HEK293 (cell line): ENCODE results near the gene KCTD2.

Experiments used
- BCL11B ChIP-seq: fragments of 450-650 bp; formaldehyde crosslinking; IDR thresholded peaks from 2 replicates; pipeline ENCODE4 v1.5.1; 2016; ENCODE audit warnings: low read depth, missing biosample characterization, missing genetic modification characterization
- HOXD13 ChIP-seq: sonication (generic); formaldehyde crosslinking; IDR thresholded peaks from 2 replicates; pipeline ENCODE4 v1.8.0; 2022; ENCODE audit warnings: missing genetic modification reagents, borderline replicate concordance
- KLF10 ChIP-seq: fragments of 450-650 bp; IDR thresholded peaks from 2 replicates; pipeline ENCODE4 v1.5.1; 2018; ENCODE audit warnings: missing biosample characterization, mild to moderate bottlenecking, missing genetic modification characterization
- KLF7 ChIP-seq: fragments of 450-650 bp; formaldehyde crosslinking; IDR thresholded peaks from 2 replicates; pipeline ENCODE4 v1.5.1; 2016; ENCODE audit warnings: missing biosample characterization, missing genetic modification characterization, borderline replicate concordance
- KLF8 ChIP-seq: fragments of 450-650 bp; formaldehyde crosslinking; IDR thresholded peaks from 2 replicates; pipeline ENCODE4 v1.5.1; 2016; ENCODE audit warnings: missing biosample characterization, missing genetic modification characterization
- PRDM1 ChIP-seq: fragments of 450-650 bp; formaldehyde crosslinking; IDR thresholded peaks from 2 replicates; pipeline ENCODE4; 2016; ENCODE audit warnings: missing biosample characterization, missing genetic modification characterization
- ZBTB17 ChIP-seq: fragments of 450-650 bp; formaldehyde crosslinking; IDR thresholded peaks from 2 replicates; pipeline ENCODE4 v1.5.1; 2016; ENCODE audit warnings: missing biosample characterization, missing genetic modification characterization
- ZBTB20 ChIP-seq: fragments of 450-650 bp; formaldehyde crosslinking; IDR thresholded peaks from 2 replicates; pipeline ENCODE4 v1.5.1; 2016; ENCODE audit warnings: missing biosample characterization, missing genetic modification characterization
- ZBTB21 ChIP-seq: fragments of 450-650 bp; formaldehyde crosslinking; IDR thresholded peaks from 2 replicates; pipeline ENCODE4 v1.5.1; 2017; ENCODE audit warnings: missing biosample characterization, missing genetic modification characterization
- ZBTB8A ChIP-seq: fragments of 450-650 bp; formaldehyde crosslinking; IDR thresholded peaks from 2 replicates; pipeline ENCODE4 v1.5.1; 2016; ENCODE audit warnings: missing biosample characterization, missing genetic modification characterization
- ZNF10 ChIP-seq: fragments of 450-650 bp; formaldehyde crosslinking; IDR thresholded peaks from 2 replicates; pipeline ENCODE4 v1.5.1; 2017; ENCODE audit warnings: missing biosample characterization, missing genetic modification characterization
- ZNF114 ChIP-seq: fragments of 450-650 bp; formaldehyde crosslinking; IDR thresholded peaks from 2 replicates; pipeline ENCODE4 v1.5.0; 2017; ENCODE audit warnings: missing biosample characterization, missing genetic modification characterization
- ZNF138 ChIP-seq: fragments of 450-650 bp; formaldehyde crosslinking; IDR thresholded peaks from 2 replicates; pipeline ENCODE4 v1.5.1; 2016; ENCODE audit warnings: missing biosample characterization, missing genetic modification characterization, borderline replicate concordance
- ZNF155 ChIP-seq: fragments of 450-650 bp; formaldehyde crosslinking; IDR thresholded peaks from 2 replicates; pipeline ENCODE4 v1.5.1; 2016; ENCODE audit warnings: missing biosample characterization, missing genetic modification characterization
- ZNF174 ChIP-seq: fragments of 450-650 bp; formaldehyde crosslinking; IDR thresholded peaks from 2 replicates; pipeline ENCODE4 v1.5.0; 2017; ENCODE audit warnings: missing biosample characterization, mild to moderate bottlenecking, missing genetic modification characterization
- ZNF2 ChIP-seq: fragments of 450-650 bp; formaldehyde crosslinking; IDR thresholded peaks from 2 replicates; pipeline ENCODE4 v1.5.1; 2016; ENCODE audit warnings: missing biosample characterization, missing genetic modification characterization
- ZNF214 ChIP-seq: fragments of 450-650 bp; formaldehyde crosslinking; IDR thresholded peaks from 2 replicates; pipeline ENCODE4 v1.5.1; 2017; ENCODE audit warnings: missing biosample characterization, mild to moderate bottlenecking, missing genetic modification characterization, borderline replicate concordance
- ZNF266 ChIP-seq: fragments of 450-650 bp; formaldehyde crosslinking; IDR thresholded peaks from 2 replicates; pipeline ENCODE4 v1.5.1; 2016; ENCODE audit warnings: missing biosample characterization, missing genetic modification characterization, low read depth
- ZNF335 ChIP-seq: fragments of 450-650 bp; formaldehyde crosslinking; conservative IDR thresholded peaks from 2 replicates; pipeline ENCODE4 v1.5.1; 2016; ENCODE audit warnings: missing biosample characterization, missing genetic modification characterization
- ZNF391 ChIP-seq: fragments of 450-650 bp; formaldehyde crosslinking; IDR thresholded peaks from 2 replicates; pipeline ENCODE4 v1.5.1; 2016; ENCODE audit warnings: low read depth, missing biosample characterization, missing genetic modification characterization, borderline replicate concordance
- ZNF660 ChIP-seq: fragments of 450-650 bp; IDR thresholded peaks from 2 replicates; pipeline ENCODE4 v1.5.1; 2018; ENCODE audit warnings: missing biosample characterization, mild to moderate bottlenecking, missing genetic modification characterization
- ZSCAN23 ChIP-seq: fragments of 450-650 bp; formaldehyde crosslinking; IDR thresholded peaks from 2 replicates; pipeline ENCODE4 v1.5.1; 2016; ENCODE audit warnings: missing biosample characterization, missing genetic modification characterization
- TF ChIP-seq, protein P1 (sequence below): fragments of 450-650 bp; IDR thresholded peaks from 2 replicates; pipeline ENCODE4 v1.5.1; 2018; ENCODE audit warnings: missing biosample characterization, missing genetic modification characterization
- TF ChIP-seq, protein P2 (sequence below): fragments of 450-650 bp; formaldehyde crosslinking; IDR thresholded peaks from 2 replicates; pipeline ENCODE4 v1.5.1; 2016; ENCODE audit warnings: missing biosample characterization, missing genetic modification characterization, borderline replicate concordance
- TF ChIP-seq, protein P3 (sequence below): fragments of 450-650 bp; formaldehyde crosslinking; IDR thresholded peaks from 2 replicates; pipeline ENCODE4 v1.5.1; 2016; ENCODE audit warnings: missing biosample characterization, missing genetic modification characterization, low read depth

Gene KCTD2

DNA sequence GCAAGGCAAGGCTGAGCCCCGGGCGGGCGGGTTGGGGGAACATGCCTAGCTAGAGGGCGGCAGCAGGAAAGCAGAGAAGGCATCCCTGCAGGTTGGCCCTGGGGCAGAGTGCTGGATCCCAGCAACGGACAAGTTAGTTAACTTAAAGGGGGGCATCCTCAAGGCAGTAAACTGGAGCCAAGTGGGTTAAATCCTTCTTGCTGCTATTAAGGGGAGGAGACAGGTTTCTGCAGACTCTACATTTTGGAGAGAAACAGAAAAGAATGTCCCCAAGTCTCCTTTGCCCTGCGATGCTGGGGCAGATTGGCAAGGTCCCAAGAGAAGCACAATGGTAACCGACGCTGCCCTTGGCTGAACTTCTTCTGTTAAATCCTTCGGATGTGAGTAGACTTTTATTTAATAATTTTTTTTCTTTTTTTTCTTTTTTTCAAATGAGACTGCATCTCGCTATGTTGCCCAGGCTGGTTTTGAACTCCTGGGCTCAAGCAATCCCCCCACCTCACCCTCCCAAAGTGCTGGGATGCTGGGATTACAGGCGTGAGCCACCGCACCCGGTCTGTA lies 14.2 kb upstream of the KCTD2 start (continued):
- TF ChIP-seq PRDM1 = no peak
- TF ChIP-seq ZNF114 = no peak
- no peak for TF ChIP-seq ZNF10 (tag by site-specific recombination)
- TF ChIP-seq ZNF335 = peak; percentile 10; the same call in 1 of the 2 replicates
- TF ChIP-seq ZNF391 (tag by site-specific recombination) = peak; percentile 60; the same call in 1 of the 2 replicates
- TF ChIP-seq ZSCAN23 = no peak
- no peak; the same call in 1 of the 2 replicates for TF ChIP-seq ZBTB17 (tag by site-specific recombination)
- no peak for TF ChIP-seq ZBTB21 (tag by site-specific recombination)
- TF ChIP-seq ZNF138 (tag by site-specific recombination) = no peak
- TF ChIP-seq ZNF214 (tag by site-specific recombination) = no peak
- no peak for TF ChIP-seq ZNF266 (tag by site-specific recombination)
- no peak for TF ChIP-seq ZNF2 (tag by site-specific recombination)
- no peak for TF ChIP-seq KLF10 (tag by site-specific recombination)
- TF ChIP-seq, protein P1, sequence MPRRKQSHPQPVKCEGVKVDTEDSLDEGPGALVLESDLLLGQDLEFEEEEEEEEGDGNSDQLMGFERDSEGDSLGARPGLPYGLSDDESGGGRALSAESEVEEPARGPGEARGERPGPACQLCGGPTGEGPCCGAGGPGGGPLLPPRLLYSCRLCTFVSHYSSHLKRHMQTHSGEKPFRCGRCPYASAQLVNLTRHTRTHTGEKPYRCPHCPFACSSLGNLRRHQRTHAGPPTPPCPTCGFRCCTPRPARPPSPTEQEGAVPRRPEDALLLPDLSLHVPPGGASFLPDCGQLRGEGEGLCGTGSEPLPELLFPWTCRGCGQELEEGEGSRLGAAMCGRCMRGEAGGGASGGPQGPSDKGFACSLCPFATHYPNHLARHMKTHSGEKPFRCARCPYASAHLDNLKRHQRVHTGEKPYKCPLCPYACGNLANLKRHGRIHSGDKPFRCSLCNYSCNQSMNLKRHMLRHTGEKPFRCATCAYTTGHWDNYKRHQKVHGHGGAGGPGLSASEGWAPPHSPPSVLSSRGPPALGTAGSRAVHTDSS (tag by site-specific recombination) = no peak
- TF ChIP-seq HOXD13 (CRISPR knock-in tag) = no peak
- no peak for TF ChIP-seq KLF8 (tag by site-specific recombination)
- peak; percentile 77 for TF ChIP-seq ZBTB20
- 0 out of 2 replicates have a peak, but pooled peaks have one; percentile 44 for TF ChIP-seq BCL11B
- no peak for TF ChIP-seq ZNF660 (tag by site-specific recombination)
- TF ChIP-seq ZNF155 (tag by site-specific recombination) = no peak
- TF ChIP-seq KLF7 (tag by site-specific recombination) = no peak
- TF ChIP-seq, protein P2, sequence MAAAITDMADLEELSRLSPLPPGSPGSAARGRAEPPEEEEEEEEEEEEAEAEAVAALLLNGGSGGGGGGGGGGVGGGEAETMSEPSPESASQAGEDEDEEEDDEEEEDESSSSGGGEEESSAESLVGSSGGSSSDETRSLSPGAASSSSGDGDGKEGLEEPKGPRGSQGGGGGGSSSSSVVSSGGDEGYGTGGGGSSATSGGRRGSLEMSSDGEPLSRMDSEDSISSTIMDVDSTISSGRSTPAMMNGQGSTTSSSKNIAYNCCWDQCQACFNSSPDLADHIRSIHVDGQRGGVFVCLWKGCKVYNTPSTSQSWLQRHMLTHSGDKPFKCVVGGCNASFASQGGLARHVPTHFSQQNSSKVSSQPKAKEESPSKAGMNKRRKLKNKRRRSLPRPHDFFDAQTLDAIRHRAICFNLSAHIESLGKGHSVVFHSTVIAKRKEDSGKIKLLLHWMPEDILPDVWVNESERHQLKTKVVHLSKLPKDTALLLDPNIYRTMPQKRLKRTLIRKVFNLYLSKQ (tag by site-specific recombination) = no peak
- TF ChIP-seq ZBTB8A (tag by site-specific recombination) = peak; percentile 16; the same call in 1 of the 2 replicates
- TF ChIP-seq ZNF174 = no peak
- TF ChIP-seq, protein P3, sequence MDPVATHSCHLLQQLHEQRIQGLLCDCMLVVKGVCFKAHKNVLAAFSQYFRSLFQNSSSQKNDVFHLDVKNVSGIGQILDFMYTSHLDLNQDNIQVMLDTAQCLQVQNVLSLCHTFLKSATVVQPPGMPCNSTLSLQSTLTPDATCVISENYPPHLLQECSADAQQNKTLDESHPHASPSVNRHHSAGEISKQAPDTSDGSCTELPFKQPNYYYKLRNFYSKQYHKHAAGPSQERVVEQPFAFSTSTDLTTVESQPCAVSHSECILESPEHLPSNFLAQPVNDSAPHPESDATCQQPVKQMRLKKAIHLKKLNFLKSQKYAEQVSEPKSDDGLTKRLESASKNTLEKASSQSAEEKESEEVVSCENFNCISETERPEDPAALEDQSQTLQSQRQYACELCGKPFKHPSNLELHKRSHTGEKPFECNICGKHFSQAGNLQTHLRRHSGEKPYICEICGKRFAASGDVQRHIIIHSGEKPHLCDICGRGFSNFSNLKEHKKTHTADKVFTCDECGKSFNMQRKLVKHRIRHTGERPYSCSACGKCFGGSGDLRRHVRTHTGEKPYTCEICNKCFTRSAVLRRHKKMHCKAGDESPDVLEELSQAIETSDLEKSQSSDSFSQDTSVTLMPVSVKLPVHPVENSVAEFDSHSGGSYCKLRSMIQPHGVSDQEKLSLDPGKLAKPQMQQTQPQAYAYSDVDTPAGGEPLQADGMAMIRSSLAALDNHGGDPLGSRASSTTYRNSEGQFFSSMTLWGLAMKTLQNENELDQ (tag by site-specific recombination) = no peak
- TF ChIP-seq, all 188 proteins: peak for 15
